IMR-90 (cell line): ENCODE results near the gene PRKCE. TPM values are rescaled to one million over a fixed set of nuclear protein-coding genes. Genes with fewer than 3 reads are reported as not detected.
A peak's percentile ranks its signal among the peaks of the same experiment; 100 is the strongest.

Experiments
- ATAC-seq: fragments of 200-7000 bp; cut with Tn5 transposase; 2 replicates; pipeline ENCODE4 v1.9.1; 2020; ENCODE audit warnings: low read depth, mild to moderate bottlenecking, moderate library complexity
- BruUV-seq: library from RNA; stranded (reverse); fragments of 400-500 nt; replicated peaks from 2 replicates; lab custom pipeline; 2021; lab: Mats Ljungman, UMichigan
- CTCF ChIA-PET: fragments of 300-600 bp; formaldehyde crosslinking; extraction: SDS; loops from one replicate; lab custom pipeline; 2021; ENCODE audit warnings: antibody characterized with exemption; lab: Yijun Ruan, JAX
- POLR2A ChIA-PET: fragments of 300-600 bp; sonication (Branson Sonifier 250); formaldehyde crosslinking; loops from one replicate; lab custom pipeline; 2022; ENCODE audit warnings: antibody characterized with exemption; ENCODE audit not compliant: unreplicated experiment; lab: Charles Lee
- DNase-seq: peaks from one replicate; pipeline ENCODE4 v3.0.0; 2013
- H2AFZ ChIP-seq: replicated peaks from 2 replicates; pipeline ENCODE3; 2013; ENCODE audit warnings: low read length, mild to moderate bottlenecking; ENCODE audit not compliant: poor library complexity
- H2AK5ac ChIP-seq: 2 replicates; pipeline ENCODE4 v1.6.1; 2013; ENCODE audit warnings: low read depth, low read length, inconsistent platforms
- H2AK9ac ChIP-seq: replicated peaks from 2 replicates; pipeline ENCODE3; 2013; ENCODE audit warnings: mild to moderate bottlenecking, low read depth, low read length, moderate library complexity; ENCODE audit not compliant: poor library complexity
- H2BK120ac ChIP-seq: 2 replicates; pipeline ENCODE4 v1.6.1; 2013; ENCODE audit warnings: low read depth, low read length, inconsistent platforms
- H2BK15ac ChIP-seq: 3 replicates; pipeline ENCODE4 v1.6.1; 2013; ENCODE audit warnings: low read depth, low read length, inconsistent platforms
- H2BK20ac ChIP-seq: 2 replicates; pipeline ENCODE4 v1.6.1; 2013; ENCODE audit warnings: low read depth, mild to moderate bottlenecking, inconsistent platforms, low read length, moderate library complexity
- H2BK5ac ChIP-seq: 2 replicates; pipeline ENCODE4 v1.6.1; 2013; ENCODE audit warnings: mild to moderate bottlenecking, low read depth, low read length, inconsistent platforms; ENCODE audit not compliant: poor library complexity, severe bottlenecking
- H3K14ac ChIP-seq: replicated peaks from 2 replicates; pipeline ENCODE4 v1.6.1; 2013; ENCODE audit warnings: low read depth, low read length, inconsistent platforms
- H3K18ac ChIP-seq: 2 replicates; pipeline ENCODE4 v1.6.1; 2013; ENCODE audit warnings: low read depth, low read length, control low read depth
- H3K23ac ChIP-seq: 2 replicates; pipeline ENCODE4 v1.6.1; 2013; ENCODE audit warnings: low read depth, low read length, inconsistent platforms
- H3K27ac ChIP-seq: 2 replicates; pipeline ENCODE4 v1.5.1; 2013; ENCODE audit warnings: mild to moderate bottlenecking, control low read depth, low read length; ENCODE audit not compliant: insufficient read depth
- H3K27me3 ChIP-seq: 2 replicates; pipeline ENCODE4 v1.6.1; 2013; ENCODE audit warnings: low read length; ENCODE audit not compliant: control insufficient read depth, insufficient read depth
- H3K36me3 ChIP-seq: 2 replicates; pipeline ENCODE4 v1.6.1; 2013; ENCODE audit warnings: low read length, mixed read lengths; ENCODE audit not compliant: control insufficient read depth, insufficient read depth
- H3K4ac ChIP-seq: 2 replicates; pipeline ENCODE4 v1.6.1; 2013; ENCODE audit warnings: low read depth, low read length, inconsistent platforms
- H3K4me1 ChIP-seq: 2 replicates; pipeline ENCODE4 v1.6.1; 2013; ENCODE audit warnings: low read length, mixed read lengths; ENCODE audit not compliant: control insufficient read depth, insufficient read depth
- H3K4me2 ChIP-seq: 2 replicates; pipeline ENCODE4 v1.6.1; 2013; ENCODE audit warnings: low read depth, mild to moderate bottlenecking, control low read depth, low read length, moderate library complexity
- H3K4me3 ChIP-seq: 2 replicates; pipeline ENCODE4 v1.5.1; 2013; ENCODE audit warnings: low read depth, mild to moderate bottlenecking, control low read depth, low read length, moderate library complexity; ENCODE audit not compliant: insufficient read depth
- H3K56ac ChIP-seq: 2 replicates; pipeline ENCODE4 v1.6.1; 2013; ENCODE audit warnings: low read length, inconsistent platforms; ENCODE audit not compliant: insufficient read depth; ENCODE audit errors: extremely low read depth
- H3K79me1 ChIP-seq, 2 experiments: 2 replicates each; pipeline ENCODE4 v1.6.1; 2013; ENCODE audit warnings: low read length in 2 of 2, inconsistent platforms in 1 of 2, low read depth in 1 of 2
- H3K9ac ChIP-seq: 2 replicates; pipeline ENCODE4 v1.6.1; 2013; ENCODE audit warnings: low read depth, low read length, control low read depth
- H3K9me1 ChIP-seq: 2 replicates; pipeline ENCODE4 v1.6.1; 2013; ENCODE audit warnings: low read length, inconsistent platforms; ENCODE audit not compliant: insufficient read depth
- H3K9me3 ChIP-seq: 2 replicates; pipeline ENCODE4 v1.6.1; 2013; ENCODE audit warnings: low read length; ENCODE audit not compliant: control insufficient read depth, insufficient read depth
- H4K20me1 ChIP-seq: 2 replicates; pipeline ENCODE4 v1.6.1; 2013; ENCODE audit warnings: low read length, inconsistent platforms; ENCODE audit not compliant: insufficient read depth
- H4K5ac ChIP-seq: 2 replicates; pipeline ENCODE4 v1.6.1; 2013; ENCODE audit warnings: mild to moderate bottlenecking, low read depth, low read length, control low read depth
- H4K8ac ChIP-seq, 2 experiments: 2 replicates each; pipeline ENCODE4 v1.6.1; 2013; ENCODE audit warnings: low read depth in 2 of 2, low read length in 2 of 2, control low read depth in 1 of 2, inconsistent platforms in 1 of 2
- H4K91ac ChIP-seq: 2 replicates; pipeline ENCODE4 v1.6.1; 2013; ENCODE audit warnings: low read depth, low read length, inconsistent platforms; ENCODE audit not compliant: insufficient read depth
- CEBPB ChIP-seq: IDR thresholded peaks from 2 replicates; pipeline ENCODE4 v1.6.1; 2012; ENCODE audit warnings: low read depth, low read length, improper control_type of control experiment
- WGBS, 2 experiments: methylation state at CpG; one replicate each; pipeline versions ENCODE4 v1.1.5 to v1.1.7; 2013; ENCODE audit warnings: missing lambda C conversion rate in 2 of 2; ENCODE audit not compliant: insufficient read length in 1 of 2; ENCODE audit errors: extremely low coverage in 2 of 2; 5-methylcytosine and 5-hydroxymethylcytosine counted together
- dilution Hi-C: fragments of 300-500 bp; cut with HindIII; formaldehyde crosslinking; loops from one replicate; pipeline ENCODE4 v1.14.3; 2018; ENCODE audit warnings: low sequenced_read_pairs; ENCODE audit not compliant: unreplicated experiment
- in situ Hi-C: fragments of 300-500 bp; cut with MboI; formaldehyde crosslinking; loops from 3 replicates; pipeline ENCODE4 v1.14.3; 2019; ENCODE audit warnings: low sequenced_read_pairs, inconsistent platforms, mixed read lengths
- intact Hi-C: fragments of 100-400 bp; cut with micrococcal nuclease; formaldehyde crosslinking; loops from 2 replicates; pipeline ENCODE4 v1.10.0; 2022
- polyA plus RNA-seq, 3 experiments: library from polyadenylated mRNA; depleted of rRNA; stranded (reverse); fragments of >200 nt; gene quantifications; 2 replicates each; pipeline ENCODE4 v1.2.3, GENCODE V29; 2012; ENCODE audit warnings: low replicate concordance in 1 of 3
- total RNA-seq: library from RNA; depleted of rRNA; stranded (reverse); fragments of >200 nt; gene quantifications from 2 replicates; pipeline ENCODE4 v1.2.3, GENCODE V29; 2012
- TF ChIP-seq, protein P1 (sequence below): fragments of 150-350 bp; IDR thresholded peaks from 2 replicates; pipeline ENCODE4 v1.6.1; 2017; ENCODE audit warnings: mild to moderate bottlenecking, antibody characterized with exemption, low read length, low read depth

Gene PRKCE
- total and polyA plus RNA-seq, 2 of the 4 experiments (the other 2 are of a cell fraction): 8.1 to 32.4 TPM

DNA sequence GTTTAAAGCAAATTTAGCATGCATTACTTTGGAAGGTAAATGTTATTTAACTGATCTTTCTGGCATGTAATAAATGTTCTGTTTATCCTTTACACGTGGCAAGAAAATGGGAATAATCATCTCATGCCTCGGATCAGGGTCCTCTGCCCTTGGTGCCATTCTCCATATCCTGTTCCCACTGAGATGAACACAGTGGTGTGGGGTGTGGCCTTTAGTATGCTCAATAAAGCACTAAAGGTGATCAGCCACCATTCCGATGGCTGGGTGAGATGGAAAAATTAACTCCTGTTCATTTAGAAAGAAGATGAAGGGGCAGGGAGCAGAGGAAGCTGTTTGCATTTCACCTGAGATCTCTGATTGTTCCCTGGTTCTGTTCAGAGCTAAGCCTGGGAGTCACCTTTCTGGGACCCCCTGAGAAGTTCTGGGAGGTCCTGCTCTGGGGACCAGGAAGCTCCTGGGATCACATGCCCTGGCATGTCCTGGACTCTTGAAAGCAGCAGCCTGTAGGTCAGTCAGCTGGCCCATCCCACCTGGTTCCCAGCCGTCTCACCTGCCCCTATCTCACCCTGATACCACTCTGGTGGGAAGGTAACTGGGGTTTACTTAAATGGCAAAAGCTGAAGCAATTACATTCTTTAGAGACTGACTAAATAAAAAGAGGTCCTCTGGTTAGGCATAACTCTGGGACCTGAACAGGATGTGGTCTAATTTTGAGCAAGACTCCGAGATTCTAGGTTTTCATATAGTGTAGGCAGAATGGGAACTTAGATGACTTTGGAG, 356.8 kb downstream of the PRKCE start:
- H3K9me1 ChIP-seq: peaks cover 16% of the 10 kb centered on the region
- intact Hi-C loops: no loop called here
- no peak overlapping the region; the same call in 1 of the 2 replicates for H3K4me2 ChIP-seq
- no peaks in the 10 kb centered on the region for H3K27me3 ChIP-seq
- H4K5ac ChIP-seq: peak overlapping the region; percentile 92
- no peak; the same call in 1 of the 2 replicates for ATAC-seq
- peaks cover 14% of the 10 kb centered on the region for H3K36me3 ChIP-seq
- in situ Hi-C loops: loop anchor here (25.0 kb wide), 1 partner anchor 354 kb away; no protein-coding TSS in a partner anchor
- CTCF ChIA-PET: interaction anchor here (0.6 to 0.8 kb wide), 2 partner anchors 13 to 355 kb away, joined by 3 read pairs; no protein-coding TSS in a partner anchor
- no peak overlapping the region for H3K9ac ChIP-seq
- POLR2A ChIA-PET: no interaction called here
- H3K18ac ChIP-seq: peak overlapping the region; percentile 96
- peak overlapping the region; percentile 97 for H2BK5ac ChIP-seq
- H3K14ac ChIP-seq: peak overlapping the region; percentile 98
- peak overlapping the region; percentile 100 for H2BK120ac ChIP-seq
- H3K4ac ChIP-seq: peak overlapping the region; percentile 100
- H3K4me3 ChIP-seq: no peak overlapping the region
- peak overlapping the region; percentile 5 for H2AFZ ChIP-seq
- no TSS peak for BruUV-seq
- H3K79me1 ChIP-seq: peaks cover 6 to 40% of the 10 kb centered on the region in 2 experiments; a peak in 3 of 4 replicates
- dilution Hi-C loops: no loop called here
- peak; percentile 72 for TF ChIP-seq CEBPB
- TF ChIP-seq, protein P1, sequence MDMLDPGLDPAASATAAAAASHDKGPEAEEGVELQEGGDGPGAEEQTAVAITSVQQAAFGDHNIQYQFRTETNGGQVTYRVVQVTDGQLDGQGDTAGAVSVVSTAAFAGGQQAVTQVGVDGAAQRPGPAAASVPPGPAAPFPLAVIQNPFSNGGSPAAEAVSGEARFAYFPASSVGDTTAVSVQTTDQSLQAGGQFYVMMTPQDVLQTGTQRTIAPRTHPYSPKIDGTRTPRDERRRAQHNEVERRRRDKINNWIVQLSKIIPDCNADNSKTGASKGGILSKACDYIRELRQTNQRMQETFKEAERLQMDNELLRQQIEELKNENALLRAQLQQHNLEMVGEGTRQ: no peak
- H4K91ac ChIP-seq: peak overlapping the region; percentile 99
- H2BK20ac ChIP-seq: peak overlapping the region; percentile 100
- peak overlapping the region; percentile 94 for H3K27ac ChIP-seq
- H2AK9ac ChIP-seq: peak overlapping the region; percentile 68
- H2AK5ac ChIP-seq: peak overlapping the region; percentile 100
- peak overlapping the region; percentile 100 for H2BK15ac ChIP-seq
- no peaks in the 10 kb centered on the region for H3K9me3 ChIP-seq
- peak overlapping the region; percentile 78 for H3K56ac ChIP-seq
- no CpG with 5 or more reads among the region's 5 CpGs for WGBS, 2 experiments
- peak overlapping the region; percentile 85 to 95 for H4K8ac ChIP-seq
- peaks cover 31% of the 10 kb centered on the region for H3K4me1 ChIP-seq
- no peaks in the 10 kb centered on the region for H4K20me1 ChIP-seq
- DNase-seq: peak; percentile 77
- H3K23ac ChIP-seq: peak overlapping the region; percentile 93
